HL-60/S4 (cell line): ENCODE results near the gene CLDN6.
"Not testable (repeated sequence)": the region's sequence is repeated elsewhere in the genome, so short reads cannot be mapped to it uniquely, and the experiment has no call there.

Experiments
- in situ Hi-C: fragments of 300-500 bp; cut with MboI; formaldehyde crosslinking; loops from 2 replicates; pipeline ENCODE4 v1.14.3; 2022; ENCODE audit warnings: low sequenced_read_pairs

Gene CLDN6

GRCh38 chr16:3017794-3018506 lies at the start of gene CLDN6:
CLDN6 (minus strand) TSS chr16:3018183; CDS start chr16:3016021, 2,162 bp downstream.
- in situ Hi-C loops: no loop called here

GRCh38 chr16:3066440-3066748 lies 48.4 kb upstream of the CLDN6 start:
- in situ Hi-C loops: no loop called here

- in situ Hi-C loops: no loop called here
Measured at GRCh38 chr16:3065742-3066439, 47.9 kb upstream of the CLDN6 start.

- in situ Hi-C loops: no loop called here
Measured at GRCh38 chr16:3065069-3065741, 47.2 kb upstream of the CLDN6 start, which contains the start of gene IL32. IL32 (plus strand) TSS chr16:3065640; CDS start chr16:3065812, 172 bp downstream.

GRCh38 chr16:3063625-3064386 lies 45.8 kb upstream of the CLDN6 start:
- in situ Hi-C loops: loop anchor here (5.0 kb wide), 1 partner anchor 63 kb away; no protein-coding TSS in a partner anchor

GRCh38 chr16:3062553-3062952 lies 44.6 kb upstream of the CLDN6 start:
- in situ Hi-C loops: loop anchor here (5.0 kb wide), 1 partner anchor 65 kb away; no protein-coding TSS in a partner anchor

GRCh38 chr16:3060339-3061127 lies 42.5 kb upstream of the CLDN6 start:
- in situ Hi-C loops: loop anchor here (5.0 kb wide), 1 partner anchor 67 kb away; no protein-coding TSS in a partner anchor

GRCh38 chr16:3059723-3060242 lies 41.8 kb upstream of the CLDN6 start:
- in situ Hi-C loops: loop anchor here (5.0 kb wide), 1 partner anchor 68 kb away; no protein-coding TSS in a partner anchor

GRCh38 chr16:3059041-3059722 lies 41.2 kb upstream of the CLDN6 start:
- in situ Hi-C loops: no loop called here

- in situ Hi-C loops: no loop called here
Measured at GRCh38 chr16:3058139-3059030, 40.4 kb upstream of the CLDN6 start.

GRCh38 chr16:3057181-3058138 lies 39.5 kb upstream of the CLDN6 start:
- in situ Hi-C loops: no loop called here

GRCh38 chr16:3056336-3057180 lies 38.6 kb upstream of the CLDN6 start:
- in situ Hi-C loops: no loop called here

GRCh38 chr16:3055734-3056115 lies 37.7 kb upstream of the CLDN6 start:
- in situ Hi-C loops: not testable (repeated sequence)

GRCh38 chr16:3054965-3055733 lies 37.2 kb upstream of the CLDN6 start:
- in situ Hi-C loops: no loop called here

- in situ Hi-C loops: not testable (repeated sequence)
Measured at GRCh38 chr16:3053330-3053710, 35.3 kb upstream of the CLDN6 start.
